Stimulated activated CD4-positive, alpha-beta T cell treated with anti-CD3 and anti-CD28 coated beads, TNF-alpha, amount 100 ng/mL, for 4 hours (primary cell): ENCODE data around the gene IGFN1.
"Not testable (repeated sequence)": the region's sequence is repeated elsewhere in the genome, so short reads cannot be mapped to it uniquely, and the experiment has no call there.

Experiments used
- DNase-seq, 3 experiments: peaks; one replicate each; pipeline ENCODE4 v3.0.0-alpha.2; 2020; ENCODE audit warnings: low read depth in 3 of 3

The IGFN1 gene

GRCh38 chr1:201250326-201251011 is 59.8 kb downstream of the IGFN1 start:
- DNase-seq: no peak

- no peak for DNase-seq
Observed at GRCh38 chr1:201251411-201251810, 60.8 kb downstream of the IGFN1 start.

- DNase-seq: no peak
Observed at GRCh38 chr1:201251851-201252430, 61.3 kb downstream of the IGFN1 start.

- DNase-seq: no peak
Observed at GRCh38 chr1:201252944-201253371, 62.3 kb downstream of the IGFN1 start.

GRCh38 chr1:201253411-201253810 is 62.8 kb downstream of the IGFN1 start:
- no peak for DNase-seq

GRCh38 chr1:201253906-201254624 is 63.4 kb downstream of the IGFN1 start:
- no peak for DNase-seq

GRCh38 chr1:201254625-201255478 is 64.2 kb downstream of the IGFN1 start:
- DNase-seq: peak; percentile 9 to 56 (median 30)

GRCh38 chr1:201255479-201256362 is 65.1 kb downstream of the IGFN1 start:
- no peak for DNase-seq

GRCh38 chr1:201258132-201258531 is 67.5 kb downstream of the IGFN1 start:
- not testable (repeated sequence) for DNase-seq

- no peak for DNase-seq
Observed at GRCh38 chr1:201258763-201259230, 68.2 kb downstream of the IGFN1 start.

GRCh38 chr1:201259476-201260235 is 69.0 kb downstream of the IGFN1 start:
- DNase-seq: no peak

GRCh38 chr1:201260236-201260590 is 69.6 kb downstream of the IGFN1 start:
- DNase-seq: no peak

- DNase-seq: no peak
Observed at GRCh38 chr1:201260648-201261311, 70.2 kb downstream of the IGFN1 start.

GRCh38 chr1:201261771-201262547 is 71.3 kb downstream of the IGFN1 start:
- no peak for DNase-seq

GRCh38 chr1:201262963-201263608 is 72.5 kb downstream of the IGFN1 start:
- no peak for DNase-seq

GRCh38 chr1:201264072-201264471 is 73.4 kb downstream of the IGFN1 start:
- no peak for DNase-seq

GRCh38 chr1:201264554-201264953 is 73.9 kb downstream of the IGFN1 start:
- DNase-seq: no peak

- no peak for DNase-seq
Observed at GRCh38 chr1:201265756-201266155, 75.1 kb downstream of the IGFN1 start.
